Activated CD4-positive, alpha-beta T cell treated with anti-CD3 and anti-CD28 coated beads, Interleukin-2, amount 50 U/mL, for 24 hours (primary cell): Measurements from ENCODE around the gene ARHGEF7.

Experiments
- DNase-seq, 2 donors: peaks; one replicate each; pipeline ENCODE4 v3.0.0-alpha.2; 2020; ENCODE audit warnings: low read depth in 1 of 2, low spot score in 1 of 2

Gene ARHGEF7

GRCh38 chr13:111219280-111219679, 104.2 kb downstream of the ARHGEF7 start:
- no peak for DNase-seq

GRCh38 chr13:111219950-111220349, 104.8 kb downstream of the ARHGEF7 start:
- no peak for DNase-seq

GRCh38 chr13:111225166-111225565, 110.1 kb downstream of the ARHGEF7 start:
- DNase-seq, result no peak

DNA sequence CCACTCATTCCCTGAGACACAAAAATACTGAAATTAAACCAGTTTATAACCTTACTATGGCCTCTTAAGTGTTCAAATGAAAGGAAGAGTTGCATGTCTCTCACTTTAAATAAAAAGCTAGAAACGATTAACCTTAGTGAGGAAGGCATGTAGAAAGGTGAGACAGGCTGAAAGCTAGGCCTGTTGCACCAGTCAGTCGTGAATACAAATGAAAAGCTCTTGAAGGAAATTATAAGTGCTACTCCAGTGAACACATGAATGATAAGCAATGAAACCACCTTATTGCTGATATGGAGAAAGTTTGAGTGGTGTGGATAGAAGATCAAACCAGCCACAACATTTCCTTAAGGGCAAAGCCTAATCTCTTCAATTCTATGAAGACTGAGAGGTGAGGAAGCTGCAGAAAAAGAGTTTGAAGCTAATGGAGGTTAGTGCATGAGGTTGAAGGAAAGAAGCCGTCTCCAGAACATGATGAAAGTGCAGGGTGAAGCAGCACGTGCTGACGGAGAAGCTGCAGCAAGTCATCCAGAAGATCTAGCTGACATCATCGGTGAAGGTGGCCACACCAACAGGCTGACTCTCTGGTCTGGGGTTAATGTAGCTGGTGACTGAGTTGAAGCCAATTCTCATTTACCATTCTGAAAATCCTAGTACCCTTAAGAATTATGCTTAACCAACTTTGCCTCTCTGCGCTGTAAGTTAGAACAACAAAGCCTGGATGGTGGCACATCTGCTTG, 110.9 kb downstream of the ARHGEF7 start:
- no peak for DNase-seq

GRCh38 chr13:111227405-111227804, 112.3 kb downstream of the ARHGEF7 start:
- no peak for DNase-seq

DNA sequence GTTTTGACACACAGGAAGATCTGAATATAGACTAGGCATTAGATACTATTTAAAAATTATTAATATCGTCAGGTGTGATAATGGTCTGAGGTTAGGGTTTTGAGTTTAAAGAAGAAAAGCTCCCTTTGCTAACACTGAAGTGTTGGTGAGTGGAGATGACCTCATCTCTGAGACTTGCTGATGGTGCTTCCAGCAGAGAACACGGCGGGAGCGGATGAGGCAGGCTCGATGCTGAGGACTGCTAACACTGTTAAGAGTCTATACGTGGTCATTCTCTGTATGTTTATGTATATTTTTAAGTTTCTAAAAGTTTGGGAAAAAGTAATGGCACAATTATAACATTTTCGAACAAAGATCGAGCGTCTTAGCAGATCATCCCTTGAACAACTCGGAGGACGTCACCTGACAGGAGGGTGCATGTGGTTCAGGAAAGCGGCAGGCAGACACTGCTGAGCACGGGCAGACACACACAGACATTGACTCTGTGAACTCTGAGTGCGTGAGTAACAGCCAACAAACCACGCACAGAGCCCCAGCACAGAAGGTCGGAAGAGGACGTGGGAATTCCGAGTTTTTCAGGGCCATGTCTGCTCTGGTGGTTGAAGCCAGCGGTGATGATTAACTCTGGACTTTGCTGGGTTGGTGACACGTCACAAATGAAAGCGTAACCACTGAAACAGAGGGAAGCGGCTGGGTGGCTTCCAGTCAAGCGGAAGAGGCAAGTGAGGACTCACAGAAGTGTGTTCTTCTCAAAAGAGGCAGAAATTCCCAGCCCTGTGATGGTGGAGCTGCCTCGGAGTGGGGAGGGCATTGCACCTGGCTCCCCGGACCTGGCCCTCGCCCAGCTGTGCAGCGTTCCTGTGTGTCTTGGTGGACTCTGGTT, 113.4 kb downstream of the ARHGEF7 start:
- no peak for DNase-seq

GRCh38 chr13:111230385-111230930, 115.3 kb downstream of the ARHGEF7 start:
- no peak for DNase-seq

DNA sequence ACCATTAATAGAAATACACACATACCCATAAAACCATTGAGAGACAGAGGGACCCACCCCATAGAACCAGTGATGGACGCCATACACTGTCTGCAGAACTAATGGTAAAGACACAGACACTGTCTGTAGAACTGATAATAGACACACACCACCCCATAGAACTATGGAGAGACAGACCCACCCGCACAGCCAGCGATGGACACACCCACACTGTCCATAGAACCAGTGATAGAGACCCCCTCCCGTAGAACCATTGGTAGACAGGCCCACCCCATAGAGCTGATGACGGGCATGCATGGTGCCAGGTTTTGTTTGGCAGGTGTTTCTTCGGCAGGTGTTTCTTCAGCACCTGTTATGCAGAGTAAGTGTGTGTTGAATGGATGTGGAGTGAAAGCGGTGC, 117.1 kb downstream of the ARHGEF7 start:
- DNase-seq, result no peak

- DNase-seq, result no peak
Measured at GRCh38 chr13:111233080-111233479, 118.0 kb downstream of the ARHGEF7 start.

DNA sequence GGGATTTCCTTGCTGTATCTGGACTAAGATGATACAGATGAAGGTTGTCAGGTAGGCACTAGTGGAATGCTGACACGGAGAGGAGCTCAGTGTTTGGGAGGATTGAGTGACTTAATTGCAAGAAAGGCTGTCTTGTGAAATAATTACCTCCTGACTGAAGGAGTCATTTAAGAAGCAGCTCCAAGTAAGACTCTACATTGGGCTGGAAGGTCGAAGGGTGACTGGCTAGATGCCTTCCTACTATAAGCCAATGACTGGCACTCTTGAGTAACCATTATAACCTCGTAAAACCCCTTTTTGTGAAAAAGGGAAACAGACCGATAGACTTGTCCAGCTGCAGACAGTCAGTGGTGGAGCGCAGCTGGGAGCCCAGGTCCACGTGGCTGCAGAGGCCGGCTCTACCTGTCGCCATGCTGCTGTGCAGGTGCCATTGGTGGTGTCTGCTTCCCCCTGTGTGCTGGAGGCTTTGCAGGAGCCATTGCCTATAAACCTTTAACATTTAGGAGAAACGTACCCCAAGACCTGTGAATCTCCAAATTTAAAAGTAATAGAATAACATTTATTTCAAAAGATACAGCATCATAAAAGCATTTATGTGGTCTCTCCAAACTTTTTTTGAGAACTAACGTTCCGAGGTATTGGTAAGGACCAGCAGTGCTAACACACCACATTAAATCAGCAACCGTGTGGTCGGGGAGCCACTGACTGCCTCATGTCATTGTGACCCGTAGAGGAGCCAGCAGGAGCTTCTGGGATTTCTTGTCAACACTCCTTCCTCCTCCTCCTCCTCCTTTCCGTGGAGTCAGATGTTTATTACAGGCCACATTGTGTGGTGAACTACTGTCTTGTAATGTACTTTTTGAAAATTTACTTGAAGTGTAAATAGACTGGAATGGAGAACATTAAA, 124.9 kb downstream of the ARHGEF7 start:
- DNase-seq, result no peak

- no peak for DNase-seq
Measured at GRCh38 chr13:111241006-111241755, 126.1 kb downstream of the ARHGEF7 start.

DNA sequence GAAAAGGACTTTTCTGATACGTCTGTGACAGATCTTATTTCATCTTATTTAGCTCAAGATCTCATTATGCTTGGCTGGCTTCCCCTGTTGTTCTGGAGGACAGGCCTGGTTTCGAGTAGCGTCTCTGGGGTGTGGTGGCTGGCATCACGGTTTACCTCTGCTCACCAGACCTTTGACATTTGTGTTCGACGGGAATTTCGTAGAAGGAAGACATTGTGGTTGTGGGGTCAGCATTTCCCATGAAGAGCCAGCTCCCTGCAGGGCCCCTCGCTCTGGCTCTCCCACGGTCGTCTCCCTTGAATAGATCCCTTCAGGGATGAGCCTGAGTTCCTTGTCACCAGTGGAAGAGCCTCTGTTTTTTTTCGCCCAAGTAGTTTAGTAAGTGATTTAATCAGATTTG, 126.8 kb downstream of the ARHGEF7 start:
- no peak for DNase-seq

GRCh38 chr13:111242585-111242984, 127.5 kb downstream of the ARHGEF7 start:
- DNase-seq, result no peak

GRCh38 chr13:111243981-111244380, 128.9 kb downstream of the ARHGEF7 start:
- DNase-seq, result no peak

- DNase-seq, result no peak
Measured at GRCh38 chr13:111245576-111246384, 130.7 kb downstream of the ARHGEF7 start.

- no peak for DNase-seq
Measured at GRCh38 chr13:111247552-111247951, 132.4 kb downstream of the ARHGEF7 start.

DNA sequence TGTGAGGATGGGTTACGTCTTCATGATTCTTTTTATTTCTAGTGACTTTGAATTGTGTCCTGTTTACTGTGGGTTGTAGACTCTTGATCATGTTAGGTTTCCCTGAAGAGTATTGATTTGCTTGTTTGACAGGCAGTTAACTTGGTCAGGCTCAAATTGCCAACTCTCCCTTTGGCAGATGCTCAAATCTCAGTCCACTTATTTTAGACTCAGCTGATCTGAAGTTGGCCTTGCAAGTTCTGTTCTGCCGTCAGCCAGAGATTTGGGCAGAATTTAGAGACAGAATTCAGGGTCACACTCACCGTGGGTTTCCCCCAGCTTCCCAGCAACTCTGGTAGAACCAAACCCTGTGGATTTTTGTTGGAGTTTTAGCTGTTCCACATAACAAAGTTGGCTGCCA, 133.7 kb downstream of the ARHGEF7 start:
- DNase-seq, result no peak

DNA sequence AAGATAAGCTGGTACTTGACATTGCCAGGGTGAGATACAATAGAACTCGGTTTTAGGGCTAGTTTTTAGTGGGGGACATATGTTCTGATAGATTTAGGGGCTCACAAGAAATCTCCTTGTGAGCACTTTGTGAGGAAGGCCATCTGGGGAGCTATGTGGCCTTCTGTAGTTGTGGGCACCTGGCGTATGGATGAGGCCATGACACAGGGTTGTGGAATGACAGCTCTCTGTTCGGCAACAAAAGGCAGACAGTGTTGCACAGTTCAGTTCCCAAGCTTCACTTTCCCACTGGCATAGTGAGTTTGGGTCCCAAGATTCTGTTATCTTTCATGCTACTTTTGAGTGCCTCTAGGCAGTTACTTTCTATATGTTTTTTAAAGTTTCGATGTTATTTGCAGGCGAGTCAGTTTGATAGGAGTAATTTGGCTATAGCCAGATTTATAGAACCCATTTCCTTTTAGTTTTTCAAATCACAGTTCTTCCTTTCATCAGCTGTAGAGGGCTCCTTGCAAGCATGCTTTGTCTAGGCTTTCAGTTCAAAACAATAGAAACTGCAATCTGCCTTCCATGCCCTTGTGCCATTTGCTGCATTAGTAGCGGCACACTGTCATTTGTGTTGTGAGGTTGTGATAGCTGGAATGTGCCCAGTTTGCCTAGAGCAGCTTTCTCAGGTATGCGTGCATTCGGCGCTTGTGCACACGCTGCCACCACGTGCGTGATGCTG, 134.7 kb downstream of the ARHGEF7 start:
- no peak for DNase-seq
